ENCODE measurements around the gene CNIH3.
"Not testable (repeated sequence)": the region's sequence is repeated elsewhere in the genome, so short reads cannot be mapped to it uniquely, and the experiment has no call there.

CNIH3 gene

DNA sequence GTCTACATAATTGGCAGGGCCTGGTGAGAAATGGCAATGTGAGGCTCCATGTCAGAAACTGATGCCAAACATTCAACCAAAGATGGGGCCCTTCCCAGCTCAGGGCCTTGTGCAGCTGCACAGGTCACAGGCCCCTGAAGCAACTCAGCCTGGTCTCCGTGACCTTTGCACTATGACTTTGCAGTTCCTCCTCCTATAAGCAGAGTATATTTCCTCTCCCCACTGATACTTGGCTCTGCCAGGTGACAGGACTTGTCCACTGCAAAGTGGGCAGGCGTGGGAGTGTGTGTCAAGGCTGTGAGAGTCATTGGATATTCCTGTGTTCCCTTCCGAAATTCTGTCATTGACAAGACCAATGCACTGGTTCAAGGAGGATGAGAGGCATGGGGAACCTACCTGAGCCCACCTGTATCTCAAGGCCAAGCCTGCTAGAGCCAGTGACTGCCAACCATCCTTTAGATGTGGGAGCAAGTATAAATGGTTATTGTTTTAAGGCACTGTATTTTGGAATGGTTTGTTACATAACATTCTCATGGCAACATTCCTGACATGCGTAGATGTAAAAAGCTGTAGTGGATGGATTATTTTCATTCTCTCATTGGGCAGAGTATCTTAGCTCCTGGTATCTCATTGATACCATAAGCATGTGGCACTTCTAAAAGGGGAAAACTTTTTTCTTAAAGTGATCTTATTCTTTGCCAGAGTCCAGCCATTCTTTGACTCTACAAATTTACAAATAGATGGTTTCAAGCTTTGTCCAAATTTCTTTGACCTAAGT, 75.2 kb downstream of the CNIH3 start:
- ATAC-seq = no peak

DNA sequence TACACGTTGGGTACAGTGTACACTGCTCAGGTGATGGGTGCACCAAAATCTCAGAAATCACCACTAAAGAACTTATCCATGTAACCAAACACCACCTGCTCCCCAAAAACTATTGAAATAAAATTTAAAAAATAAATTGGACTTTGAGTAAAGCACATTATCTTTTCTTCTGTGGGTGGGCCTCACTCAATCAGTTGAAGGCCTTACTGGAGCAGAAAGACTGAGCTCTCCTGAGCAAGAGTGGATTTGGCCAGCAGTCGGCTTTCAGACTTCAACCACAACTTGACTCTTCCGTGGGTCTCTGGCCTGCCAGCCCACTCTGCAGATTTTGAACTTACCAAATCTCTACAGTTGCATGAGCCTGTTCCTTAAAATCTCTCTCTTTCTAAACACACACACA, 78.9 kb downstream of the CNIH3 start:
- no peak for ATAC-seq

DNA sequence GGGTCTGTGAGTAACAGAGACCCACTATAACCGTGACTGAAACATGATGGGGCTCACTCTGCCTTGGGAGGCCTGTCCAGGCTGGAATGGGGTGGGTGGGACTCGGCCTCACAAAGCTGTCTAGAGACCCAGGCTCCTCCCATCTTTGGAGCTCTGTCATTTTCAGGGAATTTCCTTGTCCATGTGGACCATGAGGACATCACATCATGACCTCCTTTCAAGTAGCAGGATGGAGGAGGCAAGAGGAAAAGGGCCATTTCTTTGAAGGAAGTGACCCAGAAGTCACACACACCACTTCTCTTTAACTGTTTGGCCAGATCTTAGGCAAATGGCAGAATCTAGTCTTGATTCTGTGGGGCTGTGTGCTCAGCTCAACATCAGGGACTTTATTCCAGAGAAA, 79.9 kb downstream of the CNIH3 start:
- no peak for ATAC-seq

DNA sequence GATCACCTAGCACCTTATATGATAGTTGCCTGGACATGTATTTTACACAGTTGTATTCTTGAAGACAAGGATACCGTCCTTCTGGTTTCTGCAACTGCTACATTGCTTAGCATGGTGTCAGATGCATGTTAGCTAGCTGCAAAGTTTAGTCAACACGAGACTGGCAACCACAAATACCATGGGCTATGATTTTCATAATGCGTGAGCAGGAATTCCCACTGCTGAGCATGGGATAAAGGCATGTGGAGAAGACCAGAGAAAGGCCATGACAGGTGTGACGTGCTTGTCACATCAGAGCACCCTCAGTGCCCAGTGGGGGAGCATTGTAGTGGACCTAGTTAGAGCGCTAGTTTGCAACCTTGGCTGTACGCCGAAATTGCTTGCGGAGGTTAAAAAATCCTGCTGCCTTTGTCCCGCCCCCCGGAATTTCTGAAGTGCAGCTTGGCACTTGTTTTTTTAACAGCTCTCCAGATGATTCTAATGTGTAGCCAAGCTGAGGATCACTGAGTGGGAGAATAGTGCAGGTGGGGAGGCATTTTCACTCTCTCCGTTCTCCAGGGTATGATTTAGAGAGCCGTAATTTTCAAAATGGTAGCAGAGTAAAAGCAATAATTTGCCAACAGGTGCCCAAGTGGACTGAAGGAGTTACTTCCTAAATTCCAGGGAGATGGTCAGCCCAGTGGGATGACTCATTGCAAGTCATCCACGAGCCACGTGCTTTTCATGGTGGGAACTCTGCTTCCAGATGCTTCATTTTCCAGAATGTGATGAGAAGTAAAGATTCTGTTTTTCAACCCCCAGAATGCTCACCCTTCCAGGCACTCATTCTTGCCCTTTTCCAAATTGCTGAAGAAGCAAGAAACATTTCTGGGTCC, 81.0 kb downstream of the CNIH3 start:
- ATAC-seq = no peak

DNA sequence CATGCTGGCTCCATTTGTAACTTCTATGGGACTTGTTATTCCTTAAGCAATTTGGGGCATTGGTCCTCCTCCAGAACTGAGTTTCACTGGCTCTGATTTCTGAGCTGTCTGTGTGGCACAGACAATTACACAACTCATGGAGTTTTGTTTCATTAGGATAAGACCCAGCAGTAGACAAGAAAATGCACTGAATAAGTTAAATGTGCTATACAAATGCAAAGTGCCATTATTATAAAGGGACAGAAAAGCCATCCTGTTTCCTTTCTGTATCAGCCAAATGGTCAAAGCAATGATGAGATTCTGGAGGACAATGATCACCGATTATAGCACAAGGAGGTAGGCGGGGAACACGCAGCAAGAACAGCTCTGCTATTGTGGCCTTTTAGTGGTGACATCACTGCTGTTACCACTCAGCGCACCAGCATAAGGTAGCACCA, 81.9 kb downstream of the CNIH3 start:
- ATAC-seq = no peak

DNA sequence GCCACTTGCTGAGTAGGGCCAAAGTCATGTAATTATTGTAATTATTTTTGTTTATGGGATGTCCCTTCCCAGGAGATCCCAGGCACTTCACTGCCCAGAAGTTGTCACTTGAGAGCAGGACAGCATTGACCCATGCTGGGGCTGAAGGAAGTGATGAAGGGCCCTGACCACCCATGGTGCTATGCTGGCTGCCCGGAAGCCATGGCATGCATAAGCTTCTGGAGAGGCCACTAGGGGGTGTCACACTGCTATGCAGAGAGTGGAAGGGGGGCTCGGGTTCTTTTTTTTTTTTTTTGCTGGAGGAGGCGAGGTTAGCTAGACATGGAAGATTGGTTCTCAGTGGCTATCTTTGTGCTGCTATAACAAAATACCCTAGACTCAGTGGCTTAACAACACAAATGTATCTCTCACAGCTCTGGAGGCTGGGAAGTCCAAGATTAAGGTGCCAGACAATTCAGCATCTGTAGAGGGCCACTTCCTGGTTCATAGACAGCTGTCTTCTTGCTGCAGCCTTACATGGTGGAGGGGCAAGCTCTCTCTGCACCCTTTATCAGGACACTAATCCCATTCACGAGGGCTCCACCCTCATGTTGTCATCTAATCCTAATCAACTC, 84.9 kb downstream of the CNIH3 start:
- no peak for ATAC-seq

DNA sequence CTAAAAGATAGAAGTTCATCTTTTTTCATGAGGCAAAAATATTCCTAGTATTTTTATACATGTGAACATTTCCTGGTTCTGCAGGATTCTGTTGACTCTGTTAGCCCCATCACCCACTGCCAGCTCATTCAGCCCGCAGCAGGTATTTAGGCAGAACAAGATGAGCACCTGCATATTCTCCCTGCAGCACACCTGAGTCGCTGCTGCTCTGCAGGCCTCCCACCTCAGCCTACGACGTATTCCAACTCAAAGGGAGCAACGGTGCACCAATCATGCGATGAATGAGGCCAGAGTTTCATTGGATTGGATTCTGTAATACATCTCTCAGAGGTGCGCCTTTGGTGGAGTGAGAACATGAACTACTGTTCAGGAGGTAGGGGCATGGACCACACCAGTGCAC, 87.6 kb downstream of the CNIH3 start:
- ATAC-seq = no peak

DNA sequence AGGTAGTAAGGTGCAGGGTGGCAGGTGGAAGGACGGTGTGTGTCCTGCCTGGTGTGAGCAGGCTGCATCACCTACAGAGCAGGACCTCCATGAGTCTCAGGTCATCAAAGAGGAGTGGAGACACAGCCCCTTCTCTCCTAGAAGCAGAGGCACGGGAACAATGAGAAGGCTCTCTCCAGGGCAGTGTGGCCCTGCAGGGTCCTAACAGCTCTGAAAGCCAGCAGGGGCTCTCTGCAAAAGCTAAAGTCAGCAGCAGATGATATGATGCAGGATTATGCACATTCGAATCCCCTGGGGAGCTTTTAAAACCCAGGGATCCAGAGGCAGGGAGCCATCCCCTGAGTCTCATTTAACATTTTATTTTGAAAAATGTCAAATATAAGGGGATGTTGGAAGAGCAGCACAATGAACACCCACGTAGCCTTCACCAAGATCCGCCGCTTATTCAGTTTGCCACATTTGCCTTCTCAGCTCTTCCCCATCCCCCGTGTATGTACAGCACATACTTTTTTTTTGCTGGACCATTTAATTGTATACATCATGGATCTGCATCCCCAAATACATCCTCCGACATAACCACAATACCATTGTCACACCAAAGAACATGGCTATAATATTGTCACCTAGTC, 88.1 kb downstream of the CNIH3 start:
- no peak for ATAC-seq

DNA sequence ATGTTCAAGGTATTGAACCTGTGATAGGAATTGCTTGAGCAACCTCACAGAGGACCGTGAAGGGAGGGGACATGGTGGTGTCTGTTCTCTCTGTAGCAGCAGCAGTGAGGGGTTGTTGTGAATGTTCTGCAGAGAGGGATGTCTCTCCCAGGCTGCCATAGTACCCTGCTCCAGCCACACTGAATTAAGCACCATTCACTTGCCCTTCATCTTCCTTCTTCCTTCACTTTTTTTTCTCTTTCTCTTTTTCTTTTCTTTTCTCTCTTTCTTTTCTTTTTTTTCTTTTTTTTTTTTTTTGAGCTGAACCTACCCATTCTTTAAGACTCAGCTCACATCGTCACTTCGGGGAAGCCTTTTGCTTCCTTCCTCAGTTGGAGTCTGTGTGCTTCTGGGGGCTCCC, 89.5 kb downstream of the CNIH3 start:
- no peak for ATAC-seq

DNA sequence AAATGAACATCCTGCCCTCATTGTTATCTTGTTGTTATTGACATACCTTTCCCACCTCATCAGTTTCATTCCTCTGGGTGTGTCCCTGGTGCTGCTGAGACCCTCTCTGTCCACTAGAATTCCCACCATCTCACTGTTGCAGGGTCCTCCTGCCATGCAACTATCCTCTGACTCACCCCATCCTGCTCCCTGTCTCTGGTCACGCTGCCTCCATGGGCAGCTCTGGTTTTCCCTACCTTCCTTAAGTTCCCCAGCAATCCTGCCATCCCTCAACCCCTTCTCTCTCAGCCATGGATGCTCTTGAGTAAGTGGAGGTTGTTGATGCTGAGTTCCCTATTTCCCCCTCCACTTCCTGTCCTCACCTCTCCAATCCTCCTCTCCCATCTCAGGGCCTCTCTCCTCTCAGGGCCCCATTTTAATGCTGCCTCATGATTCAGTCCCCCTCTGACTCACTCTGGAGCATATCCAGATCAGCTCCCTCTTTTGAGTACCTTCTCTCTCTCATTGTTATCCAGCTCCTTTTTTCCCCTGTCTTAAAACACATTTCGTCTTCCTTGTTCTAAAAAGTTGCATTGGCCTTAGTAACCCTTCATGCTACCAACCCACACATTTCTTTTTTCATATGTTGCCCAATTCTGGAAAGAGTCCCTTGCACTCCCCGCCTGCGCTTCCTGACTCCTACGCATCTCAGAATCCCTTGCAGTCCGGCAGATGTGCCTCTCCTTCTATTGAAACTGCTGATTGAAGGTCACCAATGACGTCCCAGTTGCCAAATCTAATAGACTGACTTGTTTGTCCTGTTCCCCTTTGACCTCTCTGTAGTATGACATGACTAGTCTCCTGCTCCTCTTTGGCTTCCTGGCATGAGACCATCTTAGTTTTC, 92.0 kb downstream of the CNIH3 start:
- ATAC-seq = no peak

DNA sequence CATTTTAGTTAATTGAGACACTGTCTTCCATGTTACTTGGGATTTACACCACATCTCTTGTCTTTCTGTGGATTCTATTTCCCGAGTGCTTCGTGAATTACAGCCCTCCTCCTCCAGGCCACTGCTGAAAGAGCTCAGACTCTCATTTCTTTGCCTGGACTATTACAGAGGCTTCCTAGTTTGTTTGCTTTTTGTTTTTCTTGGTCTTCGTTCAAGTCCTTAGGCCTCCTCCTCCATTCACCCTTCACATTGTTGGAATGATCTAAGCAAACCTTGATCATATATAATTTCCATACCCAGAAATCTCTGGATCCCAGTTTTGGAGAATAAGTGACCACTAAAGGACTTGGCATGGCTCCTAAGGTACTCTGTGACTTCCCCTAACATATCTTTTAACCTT, 94.1 kb downstream of the CNIH3 start:
- ATAC-seq = no peak

DNA sequence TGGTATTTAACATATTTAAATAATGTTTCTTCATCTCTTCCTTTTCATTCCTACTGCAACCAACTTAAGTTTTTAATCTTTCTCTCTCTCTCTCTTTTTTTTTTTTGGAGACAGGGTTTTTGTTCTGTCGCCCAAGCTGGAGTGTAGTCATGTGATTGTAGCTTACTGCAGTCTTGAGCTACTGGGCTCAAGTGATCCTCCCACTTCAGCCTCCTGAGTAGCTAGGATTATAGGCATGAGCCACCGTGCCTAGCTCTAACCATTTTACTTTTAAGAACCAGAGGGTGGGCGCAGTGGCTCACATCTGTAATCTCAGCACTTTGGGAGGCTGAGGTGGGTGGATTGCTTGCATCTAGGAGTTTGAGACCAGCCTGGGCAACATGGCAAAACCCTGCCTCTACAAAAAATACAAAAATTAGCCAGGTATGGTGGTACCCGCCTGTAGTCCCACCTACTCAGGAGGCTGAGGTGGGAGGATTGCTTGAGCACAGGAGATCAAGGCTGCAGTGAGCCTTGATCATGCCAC, 95.2 kb downstream of the CNIH3 start:
- ATAC-seq = not testable (repeated sequence)

DNA sequence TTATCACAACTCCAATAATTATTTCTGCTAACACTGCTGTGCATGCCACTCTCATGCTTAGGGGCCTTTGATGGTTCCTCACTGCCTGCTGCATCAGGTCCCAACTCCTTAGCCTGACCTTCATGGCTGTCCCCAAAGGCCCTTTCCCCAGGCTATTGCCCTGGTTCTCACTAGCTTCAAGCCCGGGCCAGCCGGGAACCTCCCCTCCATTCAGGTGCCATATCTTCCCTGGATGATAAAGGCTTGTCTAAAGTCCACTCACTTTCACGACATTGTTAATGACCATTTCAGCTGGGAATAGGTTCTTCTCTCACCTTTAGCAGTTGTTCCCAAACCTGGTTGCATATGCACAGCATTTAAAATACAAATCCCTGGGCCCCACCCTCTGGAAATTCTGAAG, 95.8 kb downstream of the CNIH3 start:
- no peak for ATAC-seq

DNA sequence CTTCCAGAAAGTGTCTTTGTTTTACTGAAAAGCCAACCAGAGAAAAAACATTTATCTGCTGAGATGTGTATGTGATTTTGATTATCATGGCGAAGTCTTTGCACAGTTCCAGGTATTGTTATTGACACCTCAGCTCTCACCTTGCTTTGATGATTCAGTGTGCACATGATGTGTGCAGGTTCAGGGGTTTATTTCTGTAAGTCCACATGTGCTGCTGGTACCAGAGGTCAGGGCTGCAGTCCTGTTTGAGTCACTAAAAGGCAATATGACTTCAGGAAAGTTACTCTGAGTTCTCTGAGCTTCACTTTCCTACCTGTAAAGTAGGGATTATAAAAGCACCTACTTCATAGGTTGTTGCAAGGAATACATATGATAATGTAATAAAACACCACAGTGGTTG, 97.1 kb downstream of the CNIH3 start:
- no peak for ATAC-seq

DNA sequence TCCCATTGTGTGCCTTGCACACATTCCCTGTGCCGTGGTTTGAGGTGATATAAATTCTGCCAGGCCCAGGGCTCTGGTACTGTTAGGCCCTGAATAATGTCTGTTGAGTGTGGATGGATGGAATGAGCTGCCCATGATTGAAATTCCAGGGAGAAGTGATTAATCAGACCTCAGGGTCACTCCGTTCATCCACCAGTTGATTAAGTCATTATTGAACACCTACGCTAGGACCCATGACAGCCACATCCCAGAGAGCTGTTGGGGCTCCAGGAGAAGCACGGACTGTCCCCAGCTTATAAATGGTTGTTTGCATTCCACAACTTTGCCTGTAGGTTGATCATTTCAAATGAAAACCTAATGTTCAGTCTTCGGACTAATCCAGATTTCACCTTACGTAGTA, 98.4 kb downstream of the CNIH3 start:
- no peak for ATAC-seq

DNA sequence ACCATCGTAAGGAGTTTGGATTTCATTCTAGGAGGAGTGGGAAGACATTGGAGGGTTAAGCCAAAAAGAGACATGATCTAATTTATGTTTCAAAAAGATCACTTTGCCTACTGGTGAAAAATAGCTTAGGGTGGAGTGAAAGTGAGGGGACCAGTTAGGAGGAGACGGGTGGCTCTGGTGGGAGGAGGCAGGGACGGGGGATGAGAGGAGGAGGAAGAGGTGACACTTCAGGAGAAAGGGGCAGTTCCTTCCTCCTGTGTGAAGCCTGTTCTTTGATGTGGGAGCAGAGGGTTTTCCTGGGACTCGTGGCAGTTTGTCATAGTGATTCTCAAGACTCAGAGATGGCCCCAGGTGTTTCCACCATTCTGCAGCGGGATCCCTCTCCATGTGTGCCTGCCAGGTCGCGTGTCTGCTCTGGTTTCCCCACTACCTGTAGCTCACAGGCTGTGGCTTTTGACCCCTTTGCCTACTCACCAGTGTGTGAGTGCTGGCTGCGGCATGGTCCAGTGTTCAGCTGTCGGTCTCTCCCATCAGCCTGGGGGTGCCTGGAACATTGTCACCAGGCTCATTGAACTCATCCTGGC, 102.4 kb downstream of the CNIH3 start:
- ATAC-seq = no peak

DNA sequence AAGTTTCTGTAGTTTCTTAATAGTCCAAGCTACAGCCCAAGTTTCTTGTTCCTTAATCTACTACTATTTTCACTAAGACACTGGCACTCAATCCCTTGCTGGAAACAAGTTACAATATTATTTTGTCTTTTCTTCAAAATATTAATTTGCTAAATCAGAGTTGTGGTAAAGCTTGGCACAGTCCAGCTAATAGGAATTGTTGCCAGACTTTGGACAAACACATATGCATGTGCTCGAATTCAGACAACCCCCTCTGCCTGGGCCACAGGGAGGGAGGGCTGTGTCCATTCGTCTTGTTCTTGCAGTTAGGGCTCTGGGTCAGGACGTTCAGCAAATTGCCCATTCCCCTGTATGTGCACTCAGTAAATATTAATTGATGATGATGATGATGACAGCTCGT, 103.6 kb downstream of the CNIH3 start:
- no peak for ATAC-seq

DNA sequence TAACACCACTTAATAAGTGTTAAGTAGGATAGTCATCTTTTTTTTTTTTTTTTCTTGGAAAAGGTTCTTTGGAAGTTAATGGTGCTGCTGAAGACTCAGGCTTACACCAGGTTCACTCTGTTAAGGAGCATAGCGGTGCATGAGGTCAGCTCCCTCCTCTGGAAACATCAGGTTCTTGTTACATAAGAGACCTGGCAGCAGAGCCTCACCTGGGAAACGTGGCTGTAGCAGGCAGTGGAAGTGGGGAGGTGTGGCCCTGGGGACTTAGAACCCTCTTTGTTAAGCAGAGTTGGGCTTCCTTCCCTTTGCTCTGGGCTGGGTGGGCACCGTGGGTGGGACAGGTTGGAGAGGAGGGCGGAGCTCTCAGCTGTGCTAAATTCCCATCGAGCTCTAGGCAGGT, 104.1 kb downstream of the CNIH3 start:
- ATAC-seq = no peak

DNA sequence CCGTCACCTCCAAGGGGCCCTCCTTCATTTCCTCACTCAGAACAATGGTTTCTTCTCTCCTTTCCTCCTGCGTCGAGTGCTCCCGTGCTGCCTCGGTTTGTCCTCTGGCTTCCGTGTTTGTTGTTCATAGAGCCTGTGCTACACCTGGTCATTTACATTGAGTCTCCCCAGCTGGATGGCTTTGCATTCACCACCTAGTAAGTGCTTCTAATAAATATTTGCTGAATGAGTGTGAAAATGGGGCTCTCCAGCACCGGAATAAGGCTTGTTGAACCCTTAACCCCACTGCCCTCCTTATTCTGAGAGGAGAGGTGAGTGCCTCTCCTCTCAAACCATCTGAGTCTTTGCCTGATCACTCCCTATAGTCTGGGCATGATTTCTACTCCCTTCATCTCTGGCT, 104.9 kb downstream of the CNIH3 start:
- no peak for ATAC-seq

DNA sequence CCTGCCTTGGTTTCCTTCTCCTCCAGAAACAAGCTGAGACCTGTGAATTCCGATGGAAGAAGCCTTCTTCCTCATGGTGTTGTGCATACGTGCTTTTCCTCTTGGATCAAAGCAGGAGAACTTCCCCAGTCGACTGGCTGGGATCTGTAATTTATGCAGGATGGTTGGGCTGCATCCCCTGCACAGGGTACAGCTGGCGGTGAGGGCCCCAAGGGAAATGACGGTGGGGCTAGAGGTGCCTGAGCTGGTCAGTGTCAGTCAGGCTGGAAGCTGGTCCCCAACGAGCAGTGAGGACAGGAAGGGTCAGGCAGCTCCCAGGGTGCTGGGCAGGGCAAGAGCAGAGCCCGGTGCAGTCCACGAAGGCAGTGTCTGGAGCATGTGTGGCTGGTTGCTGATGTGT, 106.7 kb downstream of the CNIH3 start:
- no peak for ATAC-seq

DNA sequence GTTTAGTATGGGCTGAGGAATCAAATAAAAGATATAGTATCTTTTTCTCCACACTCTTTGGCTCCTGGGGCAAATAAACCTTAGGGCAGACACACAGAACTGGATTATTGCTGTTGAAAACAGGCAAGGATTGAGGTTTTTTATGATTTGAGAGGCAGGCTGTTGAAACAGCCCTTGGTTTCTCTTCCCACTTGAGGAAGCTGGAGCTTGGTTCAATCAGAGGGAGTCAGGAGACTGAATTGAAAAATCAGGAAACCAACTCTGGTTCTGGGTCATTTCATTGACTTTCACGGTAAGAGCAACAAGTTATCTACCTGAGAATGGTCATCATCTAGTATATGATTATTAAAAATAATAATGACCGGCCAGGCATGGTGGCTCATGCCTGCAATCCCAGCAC, 108.4 kb downstream of the CNIH3 start:
- ATAC-seq = no peak

Data from activated CD4-positive, CD25-positive, alpha-beta regulatory T cell treated with anti-CD3 and anti-CD28 coated beads, Interleukin-2, amount 50 U/mL, for 24 hours (primary cell).